Esophagus muscularis mucosa (tissue), 4 donors: ENCODE results near the gene MAPKAP1. TPM values are rescaled to one million over a fixed set of nuclear protein-coding genes. Genes with fewer than 3 reads are reported as not detected.
A peak's percentile ranks its signal among the peaks of the same experiment; 100 is the strongest.

Experiments used
- DNase-seq: peaks from one replicate; pipeline ENCODE4 v3.0.0-alpha.2; 2017; ENCODE audit errors: extremely low spot score
- H3K27ac ChIP-seq, 4 donors: fragments of 200-600 bp; sonication (generic); replicated peaks in 1 of 4; 1 replicate in 3 of 4; 2 replicates in 1 of 4; pipeline ENCODE4 v1.5.1; 2016 to 2019; ENCODE audit warnings: mild to moderate bottlenecking in 1 of 4
- H3K27me3 ChIP-seq, 4 donors: fragments of 200-600 bp; sonication (generic); one replicate each; pipeline versions ENCODE4 v1.5.1 to v1.6.0; 2016 to 2019
- H3K36me3 ChIP-seq, 4 donors: fragments of 200-600 bp; sonication (generic); one replicate each; pipeline ENCODE4 v1.5.1; 2016 to 2019
- H3K4me1 ChIP-seq, 4 donors: fragments of 200-600 bp; sonication (generic); one replicate each; pipeline ENCODE4 v1.5.1; 2016 to 2019
- H3K4me3 ChIP-seq, 4 donors: fragments of 200-600 bp; sonication (generic); 1 replicate in 2 of 4; 2 replicates in 2 of 4; pipeline ENCODE4 v1.5.1; 2016 to 2019; ENCODE audit warnings: mild to moderate bottlenecking in 4 of 4, moderate library complexity in 1 of 4
- H3K9me3 ChIP-seq, 4 donors: fragments of 200-600 bp; sonication (generic); 1 replicate in 3 of 4; 2 replicates in 1 of 4; pipeline ENCODE4 v1.5.1; 2016 to 2019
- EP300 ChIP-seq: sonication (generic); formaldehyde crosslinking; IDR thresholded peaks from one replicate; pipeline ENCODE4 v1.6.1; 2017; ENCODE audit warnings: antibody characterized with exemption
- POLR2A ChIP-seq: fragments of 450-650 bp; IDR thresholded peaks from one replicate; pipeline ENCODE4 v1.6.1; 2017; ENCODE audit warnings: antibody characterized with exemption, moderate library complexity, mild to moderate bottlenecking, low read depth
- POLR2AphosphoS5 ChIP-seq, 2 donors: sonication (generic); formaldehyde crosslinking; IDR thresholded peaks; one replicate each; pipeline ENCODE4 v1.6.1; 2017; ENCODE audit warnings: antibody characterized with exemption in 2 of 2
- WGBS: methylation state at CpG from one replicate; pipeline ENCODE4 v1.1.5; 2018; 5-methylcytosine and 5-hydroxymethylcytosine counted together
- intact Hi-C: fragments of 100-400 bp; cut with DNase I; formaldehyde crosslinking; loops from one replicate; pipeline ENCODE4 v1.15.1; 2023
- total RNA-seq, 4 donors: library from RNA; depleted of rRNA; stranded (reverse); fragments of >200 nt; gene quantifications; one replicate each; pipeline versions ENCODE4 v1.1.0 to v1.2.1, GENCODE V29; 2016
- TF ChIP-seq, protein P1 (sequence below), 3 experiments: fragments of 200-600 bp in 2 of 3; fragments of 450-650 bp in 1 of 3; sonication (generic) in 2 of 3; IDR thresholded peaks; one replicate each; pipeline ENCODE4 v1.5.1; 2017 to 2019; ENCODE audit warnings: antibody characterized with exemption in 3 of 3, mild to moderate bottlenecking in 2 of 3, moderate library complexity in 1 of 3

MAPKAP1 gene
- total RNA-seq, 4 donors from 2014 or later = 84.3 to 103 (median 93.4) TPM

GRCh38 chr9:125650271-125650737, 56.7 kb downstream of the MAPKAP1 start:
- H3K27ac ChIP-seq = no peak overlapping the region
- peaks cover 20 to 43% (median 30%) of the 10 kb centered on the region in 4 donors for H3K4me1 ChIP-seq
- H3K36me3 ChIP-seq = no peaks in the 10 kb centered on the region
- H3K27me3 ChIP-seq = no peaks in the 10 kb centered on the region
- H3K4me3 ChIP-seq = no peak overlapping the region
- intact Hi-C loops = no loop called here
- DNase-seq = no peak
- WGBS = 81% methylated on average over 3 of the region's 3 CpGs
- TF ChIP-seq, protein P1, sequence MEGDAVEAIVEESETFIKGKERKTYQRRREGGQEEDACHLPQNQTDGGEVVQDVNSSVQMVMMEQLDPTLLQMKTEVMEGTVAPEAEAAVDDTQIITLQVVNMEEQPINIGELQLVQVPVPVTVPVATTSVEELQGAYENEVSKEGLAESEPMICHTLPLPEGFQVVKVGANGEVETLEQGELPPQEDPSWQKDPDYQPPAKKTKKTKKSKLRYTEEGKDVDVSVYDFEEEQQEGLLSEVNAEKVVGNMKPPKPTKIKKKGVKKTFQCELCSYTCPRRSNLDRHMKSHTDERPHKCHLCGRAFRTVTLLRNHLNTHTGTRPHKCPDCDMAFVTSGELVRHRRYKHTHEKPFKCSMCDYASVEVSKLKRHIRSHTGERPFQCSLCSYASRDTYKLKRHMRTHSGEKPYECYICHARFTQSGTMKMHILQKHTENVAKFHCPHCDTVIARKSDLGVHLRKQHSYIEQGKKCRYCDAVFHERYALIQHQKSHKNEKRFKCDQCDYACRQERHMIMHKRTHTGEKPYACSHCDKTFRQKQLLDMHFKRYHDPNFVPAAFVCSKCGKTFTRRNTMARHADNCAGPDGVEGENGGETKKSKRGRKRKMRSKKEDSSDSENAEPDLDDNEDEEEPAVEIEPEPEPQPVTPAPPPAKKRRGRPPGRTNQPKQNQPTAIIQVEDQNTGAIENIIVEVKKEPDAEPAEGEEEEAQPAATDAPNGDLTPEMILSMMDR (IDR thresholded peaks at IDR 0.05) = no peak
- no peak for TF ChIP-seq EP300
- TF ChIP-seq POLR2AphosphoS5 (IDR thresholded peaks at IDR 0.05) = no peak
- no peak for TF ChIP-seq POLR2A
- no peaks in the 10 kb centered on the region for H3K9me3 ChIP-seq

DNA sequence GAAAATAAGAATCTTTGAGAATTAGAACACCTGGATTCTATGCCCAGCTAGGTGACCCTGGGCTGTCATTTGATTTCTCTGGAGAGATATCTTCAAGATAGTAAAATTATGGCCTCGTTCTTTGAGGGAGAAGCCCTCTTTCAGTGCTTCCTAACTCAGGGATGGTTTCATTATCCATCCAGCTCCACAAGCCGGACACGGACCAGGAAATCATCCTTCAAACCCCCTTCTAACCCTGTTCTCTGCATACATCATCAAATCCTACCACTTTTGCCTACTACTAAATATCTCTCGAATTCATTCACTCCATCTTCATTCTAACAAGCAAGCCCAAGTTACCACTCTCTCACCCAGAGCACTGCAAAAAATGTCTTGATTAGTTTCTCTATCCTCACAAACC, 57.2 kb downstream of the MAPKAP1 start:
- TF ChIP-seq EP300 (no peak), POLR2A (no peak), POLR2AphosphoS5 (IDR thresholded peaks at IDR 0.05) (no peak)
- TF ChIP-seq, protein P1 (IDR thresholded peaks at IDR 0.05) = no peak
- Histone ChIP-seq H3K27me3 (no peaks in the 10 kb centered on the region), H3K9me3 (no peaks in the 10 kb centered on the region), H3K4me1 (peaks cover 20 to 43% (median 30%) of the 10 kb centered on the region in 4 donors), H3K27ac (no peak overlapping the region), H3K36me3 (no peaks in the 10 kb centered on the region), H3K4me3 (no peak overlapping the region)
- no peak for DNase-seq
- intact Hi-C loops = no loop called here
- 96% methylated on average over 4 of the region's 4 CpGs for WGBS

DNA sequence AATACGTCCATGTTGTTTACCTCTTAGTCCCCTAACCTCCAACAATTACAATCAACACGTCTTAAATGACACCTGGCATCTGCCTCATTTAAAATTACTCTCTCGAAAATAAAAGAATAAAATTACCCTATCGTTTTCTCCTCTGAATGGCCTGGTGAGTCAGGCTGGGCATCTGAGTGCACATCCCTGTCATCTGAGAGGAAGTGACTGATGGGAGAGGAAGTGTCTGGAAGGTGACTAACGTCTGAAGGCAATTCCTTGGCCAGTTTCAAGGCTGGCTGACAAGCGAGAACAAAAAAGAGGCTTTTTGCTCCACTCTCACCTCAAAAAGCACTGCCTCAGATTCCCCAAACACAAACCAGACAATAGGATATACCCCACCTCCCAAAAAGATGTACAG, 57.7 kb downstream of the MAPKAP1 start:
- H3K4me1 ChIP-seq = peaks cover 20 to 43% (median 30%) of the 10 kb centered on the region in 4 donors
- no peak overlapping the region for H3K4me3 ChIP-seq
- no peak overlapping the region for H3K27ac ChIP-seq
- no peak for TF ChIP-seq EP300
- no peak for TF ChIP-seq POLR2AphosphoS5 (IDR thresholded peaks at IDR 0.05)
- TF ChIP-seq, protein P1 (IDR thresholded peaks at IDR 0.05) = no peak
- TF ChIP-seq POLR2A = no peak
- DNase-seq = no peak
- H3K36me3 ChIP-seq = no peaks in the 10 kb centered on the region
- no peaks in the 10 kb centered on the region for H3K27me3 ChIP-seq
- no peaks in the 10 kb centered on the region for H3K9me3 ChIP-seq
- intact Hi-C loops = no loop called here
- WGBS = 66% methylated on average over 6 of the region's 6 CpGs

DNA sequence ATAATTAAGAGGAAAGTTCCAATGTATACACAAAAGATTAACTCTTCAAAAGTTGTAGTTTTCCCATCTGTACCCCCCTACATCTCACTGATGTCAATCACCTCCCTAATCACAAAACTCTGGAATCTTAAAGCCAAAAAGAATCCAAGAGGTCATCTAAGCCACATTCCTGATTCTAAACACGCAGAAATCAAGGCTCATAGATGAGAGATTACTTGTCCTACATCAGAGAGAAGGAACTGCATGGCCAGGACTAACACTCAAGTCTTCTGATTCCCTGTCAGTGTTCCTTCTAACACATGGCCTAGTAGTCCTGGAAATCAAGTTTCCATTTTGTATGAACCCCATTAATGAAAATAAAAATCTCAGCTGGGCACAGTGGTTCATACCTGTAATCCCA, 58.7 kb downstream of the MAPKAP1 start:
- DNase-seq = no peak
- Histone ChIP-seq H3K27me3 (no peaks in the 10 kb centered on the region), H3K27ac (no peak overlapping the region), H3K36me3 (no peaks in the 10 kb centered on the region), H3K9me3 (no peaks in the 10 kb centered on the region), H3K4me1 (peaks cover 20 to 43% (median 30%) of the 10 kb centered on the region in 4 donors), H3K4me3 (no peak overlapping the region)
- TF ChIP-seq, protein P1 (IDR thresholded peaks at IDR 0.05) = no peak
- TF ChIP-seq POLR2A = no peak
- TF ChIP-seq EP300 = no peak
- TF ChIP-seq POLR2AphosphoS5 (IDR thresholded peaks at IDR 0.05) = no peak
- WGBS = 100% methylated on average over 1 of the region's 1 CpG
- intact Hi-C loops = no loop called here

DNA sequence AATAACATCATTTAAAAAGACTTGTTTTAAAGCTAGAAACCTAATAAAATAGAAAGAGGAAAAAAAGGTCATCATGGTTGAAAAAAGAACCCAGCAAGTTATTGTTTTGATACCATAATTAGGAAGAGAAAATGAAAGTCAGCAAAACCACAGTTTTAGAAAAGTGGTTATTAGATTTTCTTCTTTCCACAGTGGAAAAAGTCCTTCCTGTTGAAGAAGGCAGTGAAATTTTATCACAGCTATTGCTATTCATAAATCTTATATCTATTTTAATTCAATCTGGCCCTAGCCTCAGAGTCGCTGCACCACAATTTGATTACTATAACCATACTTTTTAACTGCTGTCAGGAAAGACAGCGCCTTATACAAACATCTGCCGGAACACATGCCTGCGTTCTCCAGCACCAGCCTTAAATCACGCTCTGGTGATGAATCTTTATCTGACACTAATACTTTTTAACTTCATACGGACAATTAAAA, 60.3 kb downstream of the MAPKAP1 start:
- Histone ChIP-seq H3K4me1 (peaks cover 20 to 33% (median 28%) of the 10 kb centered on the region in 4 donors), H3K4me3 (peak overlapping the region; percentile 2 to 24 (median 16)), H3K36me3 (no peaks in the 10 kb centered on the region), H3K27me3 (no peaks in the 10 kb centered on the region), H3K27ac (peak overlapping the region in 3 of 4 donors; percentile 1 to 35 (median 30)), H3K9me3 (no peaks in the 10 kb centered on the region)
- intact Hi-C loops = no loop called here
- 15% methylated on average over 6 of the region's 6 CpGs for WGBS
- no peak for TF ChIP-seq POLR2A
- TF ChIP-seq, protein P1 (IDR thresholded peaks at IDR 0.05) = no peak
- TF ChIP-seq EP300 = no peak
- no peak for TF ChIP-seq POLR2AphosphoS5 (IDR thresholded peaks at IDR 0.05)
- DNase-seq = no peak
